HG02678 (cell line): ENCODE data around the gene PHLDB3.
"Not testable (repeated sequence)": the region's sequence is repeated elsewhere in the genome, so short reads cannot be mapped to it uniquely, and the experiment has no call there.

Experiments used
- ATAC-seq: cut with Tn5 transposase; IDR thresholded peaks from one replicate; pipeline ENCODE4 v1.9.1; 2021; ENCODE audit warnings: mild to moderate bottlenecking, moderate library complexity; ENCODE audit not compliant: unreplicated experiment

Gene PHLDB3

GRCh38 chr19:43527860-43528622 lies 23.5 kb upstream of the PHLDB3 start:
- ATAC-seq = no peak

- ATAC-seq = peak; percentile 79
Measured at GRCh38 chr19:43526884-43527859, 22.6 kb upstream of the PHLDB3 start, which contains the start of gene ETHE1. TSS of gene ETHE1 (minus strand) at chr19:43527201. CDS start at chr19:43527177, 24 bp downstream.

- no peak for ATAC-seq
Measured at GRCh38 chr19:43525836-43526771, 21.6 kb upstream of the PHLDB3 start.

- ATAC-seq = no peak
Measured at GRCh38 chr19:43524922-43525835, 20.6 kb upstream of the PHLDB3 start.

GRCh38 chr19:43523696-43524095 lies 19.1 kb upstream of the PHLDB3 start:
- ATAC-seq = not testable (repeated sequence)

- ATAC-seq = no peak
Measured at GRCh38 chr19:43522929-43523328, 18.4 kb upstream of the PHLDB3 start.

GRCh38 chr19:43519436-43520088 lies 15.0 kb upstream of the PHLDB3 start:
- ATAC-seq = no peak

- ATAC-seq = no peak
Measured at GRCh38 chr19:43518051-43518450, 13.5 kb upstream of the PHLDB3 start.

- ATAC-seq = not testable (repeated sequence)
Measured at GRCh38 chr19:43512399-43512798, 7.9 kb upstream of the PHLDB3 start.

- no peak for ATAC-seq
Measured at GRCh38 chr19:43511324-43511723, 6.8 kb upstream of the PHLDB3 start.

- no peak for ATAC-seq
Measured at GRCh38 chr19:43510713-43511112, 6.2 kb upstream of the PHLDB3 start.

- no peak for ATAC-seq
Measured at GRCh38 chr19:43507880-43508279, 3.3 kb upstream of the PHLDB3 start.

- ATAC-seq = no peak
Measured at GRCh38 chr19:43506629-43507028, 2.1 kb upstream of the PHLDB3 start.

GRCh38 chr19:43505941-43506340 lies 1.4 kb upstream of the PHLDB3 start:
- no peak for ATAC-seq

- no peak for ATAC-seq
Measured at GRCh38 chr19:43505186-43505456, 575 bp upstream of the PHLDB3 start.

GRCh38 chr19:43503501-43504425 lies 783 bp downstream of the PHLDB3 start:
- ATAC-seq = peak; percentile 88

GRCh38 chr19:43502419-43502976 lies 2.0 kb downstream of the PHLDB3 start:
- no peak for ATAC-seq
